Effector CD4-positive, alpha-beta T cell (primary cell): ENCODE measurements around the gene CARNS1.
A peak's percentile ranks its signal among the peaks of the same experiment; 100 is the strongest.

ENCODE experiments used
- DNase-seq: peaks from one replicate; pipeline ENCODE4 v3.0.0-alpha.2; 2020

Gene CARNS1

GRCh38 chr11:67468759-67469507 lies 53.5 kb downstream of the CARNS1 start, which contains the start of gene TMEM134:
Gene TMEM134, minus strand, starts transcription at chr11:67469251. Its CDS starts 59 bp downstream, at chr11:67469192.
- peak; percentile 89 for DNase-seq

DNA sequence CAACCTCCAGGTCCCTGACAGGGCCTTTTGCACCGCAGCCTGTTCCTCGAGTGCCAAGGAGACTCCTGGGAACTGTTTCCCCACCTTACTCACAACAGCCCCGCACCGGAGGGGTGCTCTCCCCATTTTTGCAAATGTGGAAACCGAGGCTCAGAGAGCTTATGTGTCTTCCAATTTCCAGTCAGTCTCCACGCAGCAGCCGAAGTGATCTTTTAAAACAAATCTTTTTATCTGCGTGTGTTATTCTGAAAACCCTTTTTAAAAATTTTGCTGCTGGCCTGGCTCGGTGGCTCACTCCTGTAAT lies 54.0 kb downstream of the CARNS1 start:
- no peak for DNase-seq

- no peak for DNase-seq
These were observed 55.0 kb downstream of the CARNS1 start for GRCh38 chr11:67470337-67471002.

- DNase-seq = no peak
These were observed 57.4 kb downstream of the CARNS1 start for GRCh38 chr11:67472882-67473281.
